Heart left ventricle (tissue), 16 donors: ENCODE data around the gene FAM163A. TPM values are rescaled to one million over a fixed set of nuclear protein-coding genes. Genes with fewer than 3 reads are reported as not detected.
"Not testable (repeated sequence)": the region's sequence is repeated elsewhere in the genome, so short reads cannot be mapped to it uniquely, and the experiment has no call there.

Experiments used
- ATAC-seq, 4 donors: fragments of 200-7000 bp; cut with Tn5 transposase; one replicate each; pipeline ENCODE4 v1.9.1; 2020 to 2022; ENCODE audit warnings: moderate library complexity in 4 of 4, mild to moderate bottlenecking in 3 of 4, moderate number of reproducible peaks in 1 of 4
- DNase-seq, 5 donors: peaks; one replicate each; pipeline ENCODE4 v3.0.0-alpha.2; 2020
- H3K27ac ChIP-seq, 12 donors: fragments of 200-600 bp; sonication (generic) in 4 of 12; one replicate each; pipeline versions ENCODE4 v1.5.0 to v1.8.0; 2016 to 2022; ENCODE audit warnings: mild to moderate bottlenecking in 2 of 12
- H3K27me3 ChIP-seq, 9 donors: fragments of 200-600 bp; sonication (generic) in 2 of 9; one replicate each; pipeline versions ENCODE4 v1.5.1 to v1.8.0; 2016 to 2022; ENCODE audit warnings: mild to moderate bottlenecking in 3 of 9
- H3K36me3 ChIP-seq, 9 donors: fragments of 200-600 bp; sonication (generic) in 2 of 9; one replicate each; pipeline versions ENCODE4 v1.5.0 to v1.8.0; 2018 to 2022; ENCODE audit warnings: mild to moderate bottlenecking in 2 of 9
- H3K4me1 ChIP-seq, 12 donors: fragments of 200-600 bp; sonication (generic) in 4 of 12; one replicate each; pipeline versions ENCODE4 v1.5.0 to v1.8.0; 2016 to 2022; ENCODE audit warnings: mild to moderate bottlenecking in 3 of 12
- H3K4me3 ChIP-seq, 12 donors: fragments of 200-600 bp; sonication (generic) in 4 of 12; one replicate each; pipeline versions ENCODE4 v1.5.0 to v1.8.0; 2017 to 2022; ENCODE audit warnings: mild to moderate bottlenecking in 9 of 12, moderate library complexity in 4 of 12
- H3K9me3 ChIP-seq, 12 donors: fragments of 200-600 bp; sonication (generic) in 4 of 12; one replicate each; pipeline versions ENCODE4 v1.5.0 to v1.8.0; 2016 to 2022; ENCODE audit warnings: mild to moderate bottlenecking in 1 of 12
- CTCF ChIP-seq, 12 donors: fragments of 200-600 bp; sonication (generic) in 4 of 12; IDR thresholded peaks; one replicate each; pipeline versions ENCODE4 v1.5.0 to v1.8.0; 2018 to 2022; ENCODE audit warnings: antibody characterized with exemption in 12 of 12, mild to moderate bottlenecking in 5 of 12
- POLR2A ChIP-seq, 2 donors: fragments of 450-650 bp; IDR thresholded peaks; one replicate each; pipeline ENCODE4 v1.6.1; 2017; ENCODE audit warnings: antibody characterized with exemption in 2 of 2, mild to moderate bottlenecking in 2 of 2, moderate library complexity in 2 of 2
- WGBS, 4 donors: extraction: QIAGEN DNeasy Blood & Tissue Kit in 2 of 4; methylation state at CpG; one replicate each; pipeline versions ENCODE4 v1.1.5 to v1.1.7; 2013 to 2018; 5-methylcytosine and 5-hydroxymethylcytosine counted together
- intact Hi-C, 10 donors: fragments of 100-400 bp; cut with DNase I; formaldehyde crosslinking; loops; one replicate each; pipeline versions ENCODE4 v1.11.1 to v1.14.2; 2022
- polyA plus RNA-seq, 2 donors: library from polyadenylated mRNA; stranded (reverse); fragments of 200-250 nt; gene quantifications; one replicate each; pipeline ENCODE4 v1.2.3, GENCODE V29; 2013
- total RNA-seq, 9 donors: library from RNA; depleted of rRNA in 2 of 9; stranded (reverse); fragments of >200 nt in 2 of 9; fragmentation: NEBNext Ultra II Directional in 3 of 9; extraction: Animal tissue kit (Norgen Biotek cat#: 25700) in 3 of 9; gene quantifications; one replicate each; pipeline versions ENCODE4 v1.1.0 to v1.2.4, GENCODE V29; 2016 to 2023
- donor health status: ischemic (EF 13 %, LVEDD 7.1; RV severe dilation, severe dysfunction).
- donor health status: healthy with polysubstance abuse.
- donor health status: DM: no; HTN: yes; CAD: no.
- donor health status: DM: no; HTN: no; CAD: no.
- donor health status: ischemic (EF 25% LVEDD 6.9; RV normal size, moderate dysfunction).
- donor health status: ischemic (EF 25% LVEDD 5.7; RV mildly dilated, moderate dysfunction).
- donor health status: healthy.
- donor health status: DM: yes; HTN: yes; CAD: no.
- donor health status: ischemic (EF 35%, LVEDD 5.7; RV mildly dilated, moderate dysfunction).
- donor health status: nonischemic (EF 11% LVEDD 7.7; RV severe dilation, severe dysfunction).
- donor health status: DM: yes; HTN: yes; CAD: no.
- donor health status: PGD.
- donor health status: ischemic (EF 29% LVEDD 5.4; RV normal size, mild dysfunction).
- donor health status: nonischemic (EF 23%, LVEDD 6.1; RV moderate dilation, normal function).

Gene FAM163A
- total and polyA plus RNA-seq, 11 donors, result 0.04 to 0.28 (median 0.16) TPM; not detected in 1

GRCh38 chr1:179840107-179840506 is 97.0 kb downstream of the FAM163A start:
- ATAC-seq (no peak), DNase-seq (no peak)
- Histone ChIP-seq H3K27ac (no peak overlapping the region), H3K4me3 (no peak overlapping the region), H3K9me3 (no peaks in the 10 kb centered on the region), H3K36me3 (peaks cover 0 to 43% (median 28%) of the 10 kb centered on the region in 9 donors), H3K27me3 (no peaks in the 10 kb centered on the region), H3K4me1 (no peaks in the 10 kb centered on the region)
- no peak for TF ChIP-seq POLR2A (IDR thresholded peaks at IDR 0.05)
- no peak for TF ChIP-seq CTCF (IDR thresholded peaks at IDR 0.05)
- intact Hi-C loops, result no loop called here
- WGBS, 4 donors, result 86 to 92% (median 88%) methylated on average over 3 of the region's 3 CpGs

- WGBS, 4 donors, result 92 to 95% (median 94%) methylated on average over 3 of the region's 3 CpGs
- intact Hi-C loops, result no loop called here
- DNase-seq, result no peak
- Histone ChIP-seq H3K9me3 (no peaks in the 10 kb centered on the region), H3K27ac (no peak overlapping the region), H3K27me3 (no peaks in the 10 kb centered on the region), H3K36me3 (peaks cover 0 to 99% (median 73%) of the 10 kb centered on the region in 9 donors), H3K4me1 (peaks cover 0 to 6% (median 0%) of the 10 kb centered on the region in 12 donors), H3K4me3 (no peak overlapping the region)
- ATAC-seq, result no peak
- no peak for TF ChIP-seq CTCF (IDR thresholded peaks at IDR 0.05)
- TF ChIP-seq POLR2A (IDR thresholded peaks at IDR 0.05), result no peak
These were observed 105.1 kb downstream of the FAM163A start for GRCh38 chr1:179848233-179848632.

GRCh38 chr1:179853102-179853501 is 110.0 kb downstream of the FAM163A start:
- DNase-seq (no peak), ATAC-seq (no peak)
- H3K4me3 ChIP-seq, result no peak overlapping the region
- peaks cover 0 to 6% (median 0%) of the 10 kb centered on the region in 12 donors for H3K4me1 ChIP-seq
- TF ChIP-seq POLR2A (IDR thresholded peaks at IDR 0.05) (no peak), CTCF (IDR thresholded peaks at IDR 0.05) (no peak)
- no peaks in the 10 kb centered on the region for H3K27me3 ChIP-seq
- H3K36me3 ChIP-seq, result peaks cover 0 to 100% (median 69%) of the 10 kb centered on the region in 9 donors
- no peak overlapping the region for H3K27ac ChIP-seq
- intact Hi-C loops, result no loop called here
- no peaks in the 10 kb centered on the region for H3K9me3 ChIP-seq
- WGBS, 4 donors, result 92 to 95% (median 94%) methylated on average over 1 of the region's 1 CpG

DNA sequence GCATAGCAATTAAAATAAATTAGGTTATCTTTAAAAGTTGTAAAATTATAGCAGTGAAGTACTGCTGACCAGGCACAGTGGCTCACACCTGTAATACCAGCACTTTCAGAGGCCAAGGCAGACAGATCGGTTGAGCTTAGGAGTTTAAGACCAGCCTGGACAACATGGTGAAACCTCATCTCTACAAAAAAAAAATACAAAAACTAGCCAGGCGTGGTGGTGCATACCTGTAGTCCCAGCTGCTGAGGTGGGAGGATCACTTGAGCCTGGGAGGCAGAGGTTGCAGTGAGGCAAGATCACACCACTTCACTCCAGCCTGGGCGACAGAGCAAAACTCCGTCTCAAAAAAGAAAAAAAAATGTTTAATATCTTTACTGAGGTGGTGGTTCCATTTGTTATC is 112.7 kb downstream of the FAM163A start:
- WGBS, 4 donors, result 97 to 98% (median 97%) methylated on average over 4 of the region's 4 CpGs
- H3K4me3 ChIP-seq, H3K4me1 ChIP-seq, intact Hi-C loops, ATAC-seq, H3K9me3 ChIP-seq, H3K27me3 ChIP-seq, H3K27ac ChIP-seq, DNase-seq: not testable (repeated sequence)
- H3K36me3 ChIP-seq, result peaks cover 0 to 87% (median 47%) of the 10 kb centered on the region in 9 donors

DNA sequence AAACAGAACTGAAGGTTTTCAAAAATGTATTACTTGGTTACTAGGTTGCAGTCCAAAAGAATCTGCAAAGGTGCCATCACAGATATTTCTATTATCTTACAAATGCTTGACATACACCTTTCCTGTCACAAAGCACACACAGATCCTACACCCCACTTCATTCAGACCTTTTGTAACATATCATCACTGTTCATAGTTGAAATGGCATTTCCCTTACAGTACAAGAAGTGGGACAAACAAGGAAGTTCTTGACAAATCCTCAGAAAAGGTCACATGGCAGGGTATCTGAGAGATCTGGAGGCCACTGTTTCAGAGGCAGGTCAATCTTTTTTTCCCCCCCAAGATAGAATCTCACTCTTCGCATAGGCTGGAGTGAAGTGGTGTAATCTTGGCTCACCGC is 113.2 kb downstream of the FAM163A start:
- Histone ChIP-seq H3K4me1 (peaks cover 0 to 6% (median 0%) of the 10 kb centered on the region in 12 donors), H3K27ac (no peak overlapping the region), H3K27me3 (no peaks in the 10 kb centered on the region), H3K4me3 (no peak overlapping the region), H3K9me3 (no peaks in the 10 kb centered on the region), H3K36me3 (peaks cover 0 to 85% (median 44%) of the 10 kb centered on the region in 9 donors)
- WGBS, 4 donors, result 91 to 98% (median 95%) methylated on average over 2 of the region's 2 CpGs
- TF ChIP-seq POLR2A (IDR thresholded peaks at IDR 0.05) (no peak), CTCF (IDR thresholded peaks at IDR 0.05) (no peak)
- intact Hi-C loops, result no loop called here
- ATAC-seq, result no peak
- DNase-seq, result no peak
